ENCODE results near the gene N4BP2L2. TPM values are rescaled to one million over a fixed set of nuclear protein-coding genes. Genes with fewer than 3 reads are reported as not detected.

Gene N4BP2L2
- total and polyA plus RNA-seq, 2 of the 13 experiments (the other 11 are each of a cell fraction or from before 2014, with no cell fraction given), result 58.9 to 81.2 TPM

GRCh38 chr13:32446220-32446619, 92.4 kb downstream of the N4BP2L2 start (continued):
- TF ChIP-seq, protein P1, sequence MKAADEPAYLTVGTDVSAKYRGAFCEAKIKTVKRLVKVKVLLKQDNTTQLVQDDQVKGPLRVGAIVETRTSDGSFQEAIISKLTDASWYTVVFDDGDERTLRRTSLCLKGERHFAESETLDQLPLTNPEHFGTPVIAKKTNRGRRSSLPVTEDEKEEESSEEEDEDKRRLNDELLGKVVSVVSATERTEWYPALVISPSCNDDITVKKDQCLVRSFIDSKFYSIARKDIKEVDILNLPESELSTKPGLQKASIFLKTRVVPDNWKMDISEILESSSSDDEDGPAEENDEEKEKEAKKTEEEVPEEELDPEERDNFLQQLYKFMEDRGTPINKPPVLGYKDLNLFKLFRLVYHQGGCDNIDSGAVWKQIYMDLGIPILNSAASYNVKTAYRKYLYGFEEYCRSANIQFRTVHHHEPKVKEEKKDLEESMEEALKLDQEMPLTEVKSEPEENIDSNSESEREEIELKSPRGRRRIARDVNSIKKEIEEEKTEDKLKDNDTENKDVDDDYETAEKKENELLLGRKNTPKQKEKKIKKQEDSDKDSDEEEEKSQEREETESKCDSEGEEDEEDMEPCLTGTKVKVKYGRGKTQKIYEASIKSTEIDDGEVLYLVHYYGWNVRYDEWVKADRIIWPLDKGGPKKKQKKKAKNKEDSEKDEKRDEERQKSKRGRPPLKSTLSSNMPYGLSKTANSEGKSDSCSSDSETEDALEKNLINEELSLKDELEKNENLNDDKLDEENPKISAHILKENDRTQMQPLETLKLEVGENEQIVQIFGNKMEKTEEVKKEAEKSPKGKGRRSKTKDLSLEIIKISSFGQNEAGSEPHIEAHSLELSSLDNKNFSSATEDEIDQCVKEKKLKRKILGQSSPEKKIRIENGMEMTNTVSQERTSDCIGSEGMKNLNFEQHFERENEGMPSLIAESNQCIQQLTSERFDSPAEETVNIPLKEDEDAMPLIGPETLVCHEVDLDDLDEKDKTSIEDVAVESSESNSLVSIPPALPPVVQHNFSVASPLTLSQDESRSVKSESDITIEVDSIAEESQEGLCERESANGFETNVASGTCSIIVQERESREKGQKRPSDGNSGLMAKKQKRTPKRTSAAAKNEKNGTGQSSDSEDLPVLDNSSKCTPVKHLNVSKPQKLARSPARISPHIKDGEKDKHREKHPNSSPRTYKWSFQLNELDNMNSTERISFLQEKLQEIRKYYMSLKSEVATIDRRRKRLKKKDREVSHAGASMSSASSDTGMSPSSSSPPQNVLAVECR (CRISPR knock-in tag; IDR thresholded peaks at IDR 0.05; ENCODE audit: borderline replicate concordance), result no peak
- no peak for TF ChIP-seq SMYD3 (CRISPR knock-in tag; IDR thresholded peaks at IDR 0.05)
- no peak for TF ChIP-seq ZBTB38 (CRISPR knock-in tag; IDR thresholded peaks at IDR 0.05)
- no peak for TF ChIP-seq ZNF607 (CRISPR knock-in tag; IDR thresholded peaks at IDR 0.05; ENCODE audit: borderline replicate concordance)
- TF ChIP-seq ZNF34 (CRISPR knock-in tag; IDR thresholded peaks at IDR 0.05; ENCODE audit: borderline replicate concordance), result no peak
- TF ChIP-seq ZSCAN25 (CRISPR knock-in tag; IDR thresholded peaks at IDR 0.05), result no peak

DNA sequence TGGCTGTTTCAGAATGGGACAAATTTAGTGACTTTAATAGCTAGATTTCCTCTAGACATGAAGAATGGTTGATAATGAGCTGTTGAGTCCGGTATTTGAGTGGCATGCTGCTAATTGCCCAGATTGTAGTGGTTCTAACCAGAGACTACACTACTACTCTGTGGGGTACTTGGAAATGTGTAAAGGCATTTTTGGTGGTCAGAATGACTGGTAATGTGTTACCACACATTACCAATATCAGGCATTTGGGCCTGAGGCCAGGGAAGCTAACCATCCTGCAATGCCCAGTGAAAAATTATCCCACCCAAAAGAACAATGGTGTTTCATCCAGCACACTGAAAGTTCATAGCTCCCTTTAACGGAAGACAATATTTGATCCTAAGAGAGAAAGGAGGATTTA, 93.1 kb downstream of the N4BP2L2 start:
- intact Hi-C loops (cut with micrococcal nuclease; ENCODE audit: unreplicated experiment) (loop anchor here (10.0 kb wide), 1 partner anchor 531 kb away; no protein-coding TSS in a partner anchor), in situ Hi-C loops (cut with HindIII; ENCODE audit: extremely low pct_ligation_motif_present, low pct_unique_long_range_greater_than_20kb) (loop anchor here (25.0 kb wide), 1 partner anchor 408 kb away; the partner anchor contains the start of gene FRY)
- H3K4me1 ChIP-seq (ENCODE audit: insufficient read depth, low read length), result peaks cover 56% of the 10 kb centered on the region
- no peaks in the 10 kb centered on the region for H3K79me2 ChIP-seq (ENCODE audit: insufficient read depth, low read length)
- ChIA-PET POLR2A (no interaction called here), CTCF (ENCODE audit: low intra/inter-chr PET ratio, low total read pairs) (no interaction called here)
- H2AFZ ChIP-seq (ENCODE audit: low read length), result no peak overlapping the region
- no TSS peak for BruUV-seq (replicated peaks)
- DNase-seq (ENCODE audit: low spot score) (no peak), ATAC-seq (no peak), FAIRE-seq (no peak)
- H3K27ac ChIP-seq (ENCODE audit: extremely low read length, insufficient read depth, low read length), result peak overlapping the region; percentile 66
- H3K9me3 ChIP-seq (ENCODE audit: low read length), result no peaks in the 10 kb centered on the region
- H3K27me3 ChIP-seq (ENCODE audit: control insufficient read depth in 1 of 2, insufficient read depth in 2 of 2, low read length in 2 of 2), result no peaks in the 10 kb centered on the region
- H3K4me3 ChIP-seq (replicated peaks in 1 of 3; ENCODE audit: insufficient read depth in 1 of 3, low read depth in 2 of 3, low read length in 3 of 3), result no peak overlapping the region
- WGBS (ENCODE audit: low lambda C conversion rate), result 98% methylated on average over 2 of the region's 2 CpGs
- H3K4me2 ChIP-seq (ENCODE audit: low read depth, low read length), result no peak overlapping the region
- no peaks in the 10 kb centered on the region for H3K36me3 ChIP-seq (replicated peaks in 1 of 2; ENCODE audit: control insufficient read depth in 1 of 2, insufficient read depth in 2 of 2, low read length in 2 of 2)
- H4K20me1 ChIP-seq (ENCODE audit: insufficient read depth, low read length), result no peaks in the 10 kb centered on the region
- H3K9ac ChIP-seq (ENCODE audit: insufficient read depth, low read depth, low read length), result no peak overlapping the region
- TF ChIP-seq FOXJ3 (CRISPR knock-in tag; IDR thresholded peaks at IDR 0.05; ENCODE audit: borderline replicate concordance) (no peak), ZNF234 (CRISPR knock-in tag; conservative IDR thresholded peaks at IDR 0.05) (no peak), ZFX (CRISPR knock-in tag; IDR thresholded peaks at IDR 0.05; ENCODE audit: low read depth) (no peak), ZNF563 (CRISPR knock-in tag; IDR thresholded peaks at IDR 0.05) (no peak), FOSL1 (CRISPR knock-in tag; IDR thresholded peaks at IDR 0.05; ENCODE audit: borderline replicate concordance) (no peak), ZNF256 (CRISPR knock-in tag; conservative IDR thresholded peaks at IDR 0.05) (no peak), ZNF432 (CRISPR knock-in tag; IDR thresholded peaks at IDR 0.05; ENCODE audit: borderline replicate concordance) (no peak), ZNF33B (CRISPR knock-in tag; IDR thresholded peaks at IDR 0.05) (no peak), HNF1B (CRISPR knock-in tag; IDR thresholded peaks at IDR 0.05) (no peak), NONO (IDR thresholded peaks at IDR 0.05) (no peak), NONO (CRISPR knock-in tag; conservative IDR thresholded peaks at IDR 0.05) (no peak), REL (CRISPR knock-in tag; conservative IDR thresholded peaks at IDR 0.05) (no peak), HNRNPH1 (optimal IDR thresholded peaks at IDR 0.05; ENCODE audit: low read depth, low read length) (no peak), STAT5B (CRISPR knock-in tag; IDR thresholded peaks at IDR 0.05) (no peak), ELF3 (CRISPR knock-in tag; IDR thresholded peaks at IDR 0.05) (no peak)
